HG03457 (cell line): ENCODE data around the gene LRRC9.
"Not testable (repeated sequence)": the region's sequence is repeated elsewhere in the genome, so short reads cannot be mapped to it uniquely, and the experiment has no call there.

Experiments
- ATAC-seq: cut with Tn5 transposase; IDR thresholded peaks from one replicate; pipeline ENCODE4 v1.9.1; 2021; ENCODE audit warnings: moderate number of reproducible peaks; ENCODE audit not compliant: unreplicated experiment

Gene LRRC9

DNA sequence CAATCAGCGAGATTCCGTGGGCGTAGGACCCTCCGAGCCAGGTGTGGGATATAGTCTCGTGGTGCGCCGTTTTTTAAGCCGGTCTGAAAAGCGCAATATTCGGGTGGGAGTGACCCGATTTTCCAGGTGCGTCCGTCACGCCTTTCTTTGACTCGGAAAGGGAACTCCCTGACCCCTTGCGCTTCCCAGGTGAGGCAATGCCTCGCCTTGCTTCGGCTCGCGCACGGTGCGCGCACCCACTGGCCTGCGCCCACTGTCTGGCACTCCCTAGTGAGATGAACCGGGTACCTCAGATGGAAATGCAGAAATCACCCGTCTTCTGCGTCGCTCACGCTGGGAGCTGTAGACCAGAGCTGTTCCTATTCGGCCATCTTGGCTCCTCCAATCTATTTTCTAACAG, 32.2 kb downstream of the LRRC9 start:
- ATAC-seq: not testable (repeated sequence)

DNA sequence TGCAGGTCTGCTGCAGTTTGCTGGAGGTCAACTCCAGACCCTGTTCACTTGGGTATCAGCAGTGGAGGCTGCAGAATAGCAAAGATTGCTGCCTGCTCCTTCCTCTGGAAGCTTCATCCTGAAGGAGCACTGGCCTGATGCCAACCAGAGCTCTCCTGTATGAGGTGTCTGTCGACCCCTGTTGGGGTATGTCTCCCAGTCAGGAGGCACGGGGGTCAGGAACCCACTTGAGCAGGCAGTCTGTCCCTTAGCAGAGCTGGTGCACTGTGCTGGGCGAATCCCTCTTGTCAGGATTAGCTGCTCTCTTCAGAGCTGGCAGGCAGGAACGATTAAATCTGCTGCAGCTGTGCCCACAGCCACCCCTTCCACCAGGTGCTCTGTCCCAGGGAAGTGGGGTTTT, 37.9 kb downstream of the LRRC9 start:
- ATAC-seq: not testable (repeated sequence)

GRCh38 chr14:59959668-59960067, 39.7 kb downstream of the LRRC9 start:
- ATAC-seq: no peak

DNA sequence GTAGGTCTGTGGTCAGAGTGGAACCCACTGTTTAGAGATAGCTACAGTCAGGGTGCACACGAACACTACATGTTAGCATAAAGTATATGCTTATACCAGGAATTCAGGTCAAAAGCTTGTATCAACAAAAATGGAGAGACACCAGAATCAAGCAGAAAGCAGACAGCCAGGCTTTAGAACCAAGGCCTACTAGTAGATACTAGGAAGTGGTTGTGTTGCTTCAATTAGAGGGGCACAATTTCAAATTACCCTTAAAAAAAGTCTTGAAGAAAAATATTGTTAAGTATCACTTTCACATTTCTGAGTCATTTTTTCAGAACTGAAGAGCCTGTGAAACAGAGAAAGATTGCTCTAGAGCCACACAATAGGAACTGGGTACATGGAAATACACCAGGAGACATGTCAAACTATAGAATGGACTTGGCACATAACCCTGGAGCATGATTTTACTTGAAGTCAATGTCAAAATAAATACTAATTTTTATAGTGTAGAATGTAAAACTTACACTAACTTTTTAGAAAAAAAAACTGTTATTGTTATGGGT, 41.6 kb downstream of the LRRC9 start:
- ATAC-seq: no peak

DNA sequence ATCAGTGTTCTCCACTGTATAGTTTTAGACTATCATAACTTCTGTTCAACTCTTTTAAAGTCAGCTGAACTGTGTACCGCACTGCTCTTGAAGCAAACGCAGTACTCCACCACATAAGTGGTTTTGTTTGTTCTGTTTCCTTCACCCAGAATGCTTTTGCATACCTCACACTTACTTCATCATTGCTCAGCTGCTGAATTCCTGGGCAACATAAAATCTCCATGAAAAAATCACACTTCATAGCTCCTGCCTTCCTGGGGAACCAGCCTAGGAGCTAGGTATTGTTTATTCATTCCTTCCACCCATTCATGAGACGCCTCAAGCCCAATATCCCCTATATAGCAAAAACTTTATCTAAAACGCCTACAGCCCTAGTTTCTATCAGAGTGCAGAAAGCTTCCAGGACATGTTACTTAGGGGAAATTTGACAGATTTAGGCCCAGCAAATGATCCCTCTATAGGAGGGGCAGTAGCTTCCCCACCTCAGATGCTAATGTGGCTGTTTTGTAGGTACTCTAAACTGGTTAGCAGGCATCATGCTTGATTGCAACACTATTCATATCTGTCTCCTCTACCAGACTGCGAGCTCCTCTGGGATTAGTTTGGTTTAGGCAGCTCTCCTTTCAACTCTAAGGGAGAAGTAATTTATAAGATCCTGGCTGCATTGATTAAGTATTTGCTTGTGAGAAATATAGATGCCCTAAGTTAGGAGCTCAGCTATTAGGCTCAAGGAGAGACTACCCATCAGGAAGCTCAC, 44.5 kb downstream of the LRRC9 start:
- peak; percentile 8 for ATAC-seq

DNA sequence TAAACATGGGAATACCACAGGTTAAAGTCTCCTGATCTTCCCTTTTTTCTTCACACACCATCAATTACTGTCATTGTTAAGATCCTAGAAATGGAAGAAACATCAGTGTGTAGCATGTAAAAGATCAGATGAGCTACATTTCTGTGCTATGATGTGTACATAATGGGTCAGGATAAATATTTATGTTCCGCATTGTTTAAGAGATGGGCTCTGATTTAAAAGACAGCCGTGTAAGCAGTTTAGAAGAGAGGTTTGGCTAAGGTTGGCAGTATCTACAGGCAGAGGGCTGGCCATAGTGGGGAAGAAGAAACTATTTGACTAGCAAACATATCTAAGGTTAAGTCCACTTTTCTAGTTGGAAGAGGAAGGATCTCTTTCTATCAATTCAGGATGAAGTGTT, 49.4 kb downstream of the LRRC9 start:
- no peak for ATAC-seq

DNA sequence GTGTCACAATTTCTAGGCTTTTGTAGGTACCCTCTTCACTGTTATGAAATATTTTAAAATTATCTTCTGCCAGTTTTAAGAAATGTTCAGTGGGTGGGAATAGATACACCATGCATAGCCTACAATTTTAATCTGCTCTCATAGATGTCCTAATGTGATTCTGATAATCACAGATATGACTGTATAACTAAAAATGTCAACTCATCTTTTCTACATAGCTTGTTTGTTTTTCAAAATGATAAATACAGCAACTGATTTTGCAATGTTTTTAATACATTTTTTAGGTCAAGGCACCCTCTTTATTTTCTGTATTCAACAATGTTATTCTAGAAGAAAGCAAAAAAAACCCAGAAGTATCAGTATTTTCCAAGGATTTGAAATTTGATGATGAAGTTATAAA, 61.6 kb downstream of the LRRC9 start:
- ATAC-seq: no peak

- ATAC-seq: no peak
Measured at GRCh38 chr14:59983048-59983447, 63.1 kb downstream of the LRRC9 start.

DNA sequence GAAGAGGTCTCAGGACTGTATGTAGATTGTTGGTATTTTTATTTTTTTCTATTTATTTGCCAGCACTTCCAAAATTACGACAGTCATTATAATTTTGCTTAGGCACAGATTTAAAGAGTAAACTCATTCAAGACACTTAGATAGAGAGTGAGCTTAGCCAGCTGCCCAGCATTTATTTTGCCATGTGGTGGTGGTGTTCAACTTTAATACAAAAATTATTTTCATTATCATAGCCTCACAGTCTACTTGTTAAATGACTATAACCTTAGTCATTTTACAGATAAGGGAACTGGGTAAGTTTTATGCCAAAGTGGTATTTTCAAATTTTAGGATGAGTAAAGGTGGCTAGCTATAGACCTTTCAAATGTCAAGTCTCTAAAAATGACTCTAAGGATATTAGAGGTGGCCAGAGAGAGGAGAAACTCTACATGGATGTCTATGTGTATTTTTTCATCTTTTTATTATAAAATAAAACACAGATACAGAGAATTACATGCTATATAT, 66.7 kb downstream of the LRRC9 start:
- ATAC-seq: no peak

GRCh38 chr14:59997449-59997848, 77.5 kb downstream of the LRRC9 start:
- no peak for ATAC-seq

- ATAC-seq: no peak
Measured at GRCh38 chr14:59997966-59998365, 78.0 kb downstream of the LRRC9 start.

GRCh38 chr14:59998564-59998963, 78.6 kb downstream of the LRRC9 start:
- no peak for ATAC-seq

GRCh38 chr14:60002819-60003492, 83.0 kb downstream of the LRRC9 start:
- no peak for ATAC-seq

- no peak for ATAC-seq
Measured at GRCh38 chr14:60003991-60004390, 84.0 kb downstream of the LRRC9 start.

DNA sequence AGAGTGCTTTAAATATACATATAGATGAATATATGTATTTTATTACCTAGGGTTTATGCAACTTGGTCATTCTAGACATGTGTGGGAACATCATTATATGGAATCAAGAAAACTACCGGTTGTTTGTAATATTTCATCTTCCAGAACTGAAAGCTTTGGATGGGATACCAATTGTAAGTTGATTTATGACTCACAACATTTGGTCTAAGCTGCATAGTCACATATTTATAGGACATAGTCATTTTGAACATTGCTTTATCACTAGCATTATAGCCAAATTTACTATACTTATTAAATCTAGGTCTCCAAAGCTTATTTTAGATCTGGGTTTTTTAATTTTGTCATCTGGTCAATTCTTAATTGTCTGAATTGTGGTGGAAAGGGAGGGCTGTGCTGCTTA, 88.1 kb downstream of the LRRC9 start:
- no peak for ATAC-seq

DNA sequence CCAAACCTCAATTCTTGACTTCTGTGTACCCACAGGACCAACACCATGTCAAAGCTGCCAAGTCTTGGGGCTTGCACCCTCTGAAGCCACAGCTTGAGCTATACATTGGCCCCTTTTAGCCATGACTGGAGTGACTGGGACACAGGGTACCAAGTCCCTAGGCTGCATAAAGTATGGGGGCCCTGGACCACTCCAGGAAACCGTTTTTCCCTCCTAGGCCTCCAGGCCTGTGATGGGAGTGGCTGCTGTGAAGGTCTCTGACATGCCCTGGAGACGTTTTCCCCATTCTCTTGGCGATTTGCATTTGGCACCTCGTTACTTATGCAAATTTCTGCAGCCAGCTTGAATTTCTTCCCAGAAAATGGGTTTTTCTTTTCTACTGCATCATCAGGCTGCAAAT, 90.3 kb downstream of the LRRC9 start:
- not testable (repeated sequence) for ATAC-seq

GRCh38 chr14:60014402-60014801, 94.5 kb downstream of the LRRC9 start:
- no peak for ATAC-seq

GRCh38 chr14:60021619-60022018, 101.7 kb downstream of the LRRC9 start:
- ATAC-seq: no peak

GRCh38 chr14:60025571-60025970, 105.6 kb downstream of the LRRC9 start:
- no peak for ATAC-seq

GRCh38 chr14:60035177-60035576, 115.2 kb downstream of the LRRC9 start:
- no peak for ATAC-seq

DNA sequence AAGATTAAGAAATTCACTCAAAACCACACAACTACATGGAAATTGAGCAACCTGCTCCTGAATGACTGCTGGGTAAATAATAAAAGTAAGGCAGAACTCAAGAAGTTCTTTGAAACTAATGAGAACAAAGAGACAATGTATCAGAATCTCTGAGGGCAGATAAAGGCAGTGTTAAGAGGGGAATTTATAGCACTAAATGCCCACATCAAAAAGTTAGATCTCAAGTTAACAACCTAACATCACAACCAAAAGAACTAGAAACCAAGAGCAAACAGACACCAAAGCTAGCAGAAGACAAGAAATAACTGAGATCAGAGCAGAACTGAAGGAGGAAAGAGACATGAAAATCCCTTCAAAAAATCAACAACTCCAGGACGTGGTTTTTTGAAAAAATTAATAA, 128.0 kb downstream of the LRRC9 start:
- ATAC-seq: not testable (repeated sequence)

- no peak for ATAC-seq
Measured at GRCh38 chr14:60051721-60052221, 131.8 kb downstream of the LRRC9 start.
